Measurements from ENCODE around the gene ZNF235. TPM values are rescaled to one million over a fixed set of nuclear protein-coding genes. Genes with fewer than 3 reads are reported as not detected.

ZNF235 gene
- total RNA-seq, 3 donors from 2014 or later (not counting 1 experiment from before 2014, with no cell fraction given), result 6.7 to 11.6 (median 8.1) TPM

- intact Hi-C loops (cut with micrococcal nuclease), result no loop called here
- peaks cover 17 to 29% of the 10 kb centered on the region in 2 donors for H3K4me1 Mint-ChIP-seq
- no peak overlapping the region for H3K27ac ChIP-seq (ENCODE audit: low read length)
- H3K36me3 Mint-ChIP-seq, result peaks cover 9% of the 10 kb centered on the region
- H3K27me3 Mint-ChIP-seq (ENCODE audit: low read depth in 2 of 2), result peaks cover 9 to 11% of the 10 kb centered on the region in 2 donors
- peak overlapping the region; percentile 80 for H3K4me3 ChIP-seq (ENCODE audit: low read length)
- no peak for TF ChIP-seq CTCF (IDR thresholded peaks at IDR 0.05)
- H3K4me1 ChIP-seq (ENCODE audit: control insufficient read depth, insufficient read depth, low read length), result peaks cover 5% of the 10 kb centered on the region
- no peaks in the 10 kb centered on the region for H3K9me3 ChIP-seq (ENCODE audit: control insufficient read depth, insufficient read depth, low read length)
- H3K9me3 Mint-ChIP-seq, result peaks cover 2% of the 10 kb centered on the region in 2 donors
- H3K27ac Mint-ChIP-seq, result peak overlapping the region; percentile 74 to 81
- DNase-seq (peak in 1 of 2 donors; percentile 2), ATAC-seq (peak in 2 of 3 donors; percentile 29 to 32)
- H3K4me3 Mint-ChIP-seq, result peak overlapping the region; percentile 94
- H3K36me3 ChIP-seq (ENCODE audit: control insufficient read depth, insufficient read depth, low read length), result peaks cover 15% of the 10 kb centered on the region
- no peaks in the 10 kb centered on the region for H3K27me3 ChIP-seq (ENCODE audit: control insufficient read depth, insufficient read depth, low read length)
- WGBS (ENCODE audit: insufficient coverage), result 7% methylated on average over 10 of the region's 11 CpGs
These were observed 753 bp downstream of the ZNF235 start for GRCh38 chr19:44303976-44304568.

GRCh38 chr19:44303320-44303719 lies 1.5 kb downstream of the ZNF235 start:
- Mint-ChIP-seq H3K9me3 (peaks cover 2% of the 10 kb centered on the region in 2 donors), H3K4me3 (no peak overlapping the region), H3K4me1 (peaks cover 17 to 29% of the 10 kb centered on the region in 2 donors), H3K27me3 (ENCODE audit: low read depth in 2 of 2) (peaks cover 4 to 5% of the 10 kb centered on the region in 2 donors), H3K36me3 (peaks cover 14% of the 10 kb centered on the region), H3K27ac (no peak overlapping the region)
- Histone ChIP-seq H3K27ac (ENCODE audit: low read length) (no peak overlapping the region), H3K4me1 (ENCODE audit: control insufficient read depth, insufficient read depth, low read length) (peaks cover 5% of the 10 kb centered on the region), H3K9me3 (ENCODE audit: control insufficient read depth, insufficient read depth, low read length) (no peaks in the 10 kb centered on the region), H3K4me3 (ENCODE audit: low read length) (no peak overlapping the region), H3K27me3 (ENCODE audit: control insufficient read depth, insufficient read depth, low read length) (no peaks in the 10 kb centered on the region), H3K36me3 (ENCODE audit: control insufficient read depth, insufficient read depth, low read length) (peaks cover 23% of the 10 kb centered on the region)
- WGBS (ENCODE audit: insufficient coverage), result 97% methylated on average over 4 of the region's 4 CpGs
- ATAC-seq, result no peak
- no peak for DNase-seq
- no peak for TF ChIP-seq CTCF (IDR thresholded peaks at IDR 0.05)
- intact Hi-C loops (cut with micrococcal nuclease), result no loop called here

GRCh38 chr19:44284968-44285367 lies 19.9 kb downstream of the ZNF235 start:
- Histone ChIP-seq H3K27ac (ENCODE audit: low read length) (no peak overlapping the region), H3K27me3 (ENCODE audit: control insufficient read depth, insufficient read depth, low read length) (no peaks in the 10 kb centered on the region), H3K4me1 (ENCODE audit: control insufficient read depth, insufficient read depth, low read length) (no peaks in the 10 kb centered on the region), H3K4me3 (ENCODE audit: low read length) (no peak overlapping the region), H3K9me3 (ENCODE audit: control insufficient read depth, insufficient read depth, low read length) (peaks cover 63% of the 10 kb centered on the region), H3K36me3 (ENCODE audit: control insufficient read depth, insufficient read depth, low read length) (peaks cover 26% of the 10 kb centered on the region)
- intact Hi-C loops (cut with micrococcal nuclease), result no loop called here
- Mint-ChIP-seq H3K27me3 (ENCODE audit: low read depth in 2 of 2) (no peaks in the 10 kb centered on the region), H3K9me3 (peaks cover 25 to 34% of the 10 kb centered on the region in 2 donors), H3K36me3 (peaks cover 55% of the 10 kb centered on the region), H3K27ac (no peak overlapping the region), H3K4me1 (peaks cover 0 to 6% of the 10 kb centered on the region in 2 donors), H3K4me3 (no peak overlapping the region)
- DNase-seq (no peak), ATAC-seq (no peak)
- no peak for TF ChIP-seq CTCF (IDR thresholded peaks at IDR 0.05)
- 91% methylated on average over 4 of the region's 4 CpGs for WGBS (ENCODE audit: insufficient coverage)

GRCh38 chr19:44282846-44283245 lies 22.0 kb downstream of the ZNF235 start:
- no peaks in the 10 kb centered on the region for H3K27me3 ChIP-seq (ENCODE audit: control insufficient read depth, insufficient read depth, low read length)
- Mint-ChIP-seq H3K4me1 (peaks cover 0 to 3% of the 10 kb centered on the region in 2 donors), H3K4me3 (no peak overlapping the region), H3K9me3 (peaks cover 23 to 29% of the 10 kb centered on the region in 2 donors), H3K36me3 (peaks cover 38% of the 10 kb centered on the region), H3K27me3 (ENCODE audit: low read depth in 2 of 2) (no peaks in the 10 kb centered on the region), H3K27ac (no peak overlapping the region)
- no peak for DNase-seq
- peaks cover 5% of the 10 kb centered on the region for H3K36me3 ChIP-seq (ENCODE audit: control insufficient read depth, insufficient read depth, low read length)
- intact Hi-C loops (cut with micrococcal nuclease), result no loop called here
- H3K9me3 ChIP-seq (ENCODE audit: control insufficient read depth, insufficient read depth, low read length), result peaks cover 57% of the 10 kb centered on the region
- no peak overlapping the region for H3K27ac ChIP-seq (ENCODE audit: low read length)
- no peaks in the 10 kb centered on the region for H3K4me1 ChIP-seq (ENCODE audit: control insufficient read depth, insufficient read depth, low read length)
- 96% methylated on average over 2 of the region's 3 CpGs for WGBS (ENCODE audit: insufficient coverage)
- TF ChIP-seq CTCF (IDR thresholded peaks at IDR 0.05), result no peak
- ATAC-seq, result no peak
- H3K4me3 ChIP-seq (ENCODE audit: low read length), result no peak overlapping the region

All from natural killer cell (primary cell).